GM19455 (cell line): ENCODE data around the gene PLXDC1.

Source experiments
- ATAC-seq: cut with Tn5 transposase; IDR thresholded peaks from one replicate; pipeline ENCODE4 v1.9.1; 2021; ENCODE audit not compliant: unreplicated experiment

Gene PLXDC1

GRCh38 chr17:39099663-39100286 is 51.7 kb downstream of the PLXDC1 start:
- no peak for ATAC-seq

- ATAC-seq: no peak
Observed at GRCh38 chr17:39098588-39098987, 52.8 kb downstream of the PLXDC1 start.

DNA sequence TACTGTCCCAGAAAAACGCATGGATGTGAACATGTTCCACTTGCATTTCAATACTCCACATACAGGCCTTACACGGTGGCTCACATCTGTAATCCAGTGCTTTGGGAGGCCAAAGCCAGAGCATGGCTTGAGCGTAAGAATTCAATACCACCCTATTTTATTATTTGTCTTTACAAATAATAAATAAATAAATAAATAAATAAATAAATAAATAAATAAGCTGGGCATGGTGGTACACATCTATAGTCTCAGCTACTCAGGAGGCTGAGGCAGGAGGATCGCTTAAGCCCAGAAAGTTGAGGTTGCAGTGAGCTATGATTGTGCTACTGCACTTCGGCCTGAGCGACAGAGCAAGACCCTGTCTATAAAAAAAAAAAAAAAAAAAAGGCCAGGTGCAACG is 53.9 kb downstream of the PLXDC1 start:
- no peak for ATAC-seq

DNA sequence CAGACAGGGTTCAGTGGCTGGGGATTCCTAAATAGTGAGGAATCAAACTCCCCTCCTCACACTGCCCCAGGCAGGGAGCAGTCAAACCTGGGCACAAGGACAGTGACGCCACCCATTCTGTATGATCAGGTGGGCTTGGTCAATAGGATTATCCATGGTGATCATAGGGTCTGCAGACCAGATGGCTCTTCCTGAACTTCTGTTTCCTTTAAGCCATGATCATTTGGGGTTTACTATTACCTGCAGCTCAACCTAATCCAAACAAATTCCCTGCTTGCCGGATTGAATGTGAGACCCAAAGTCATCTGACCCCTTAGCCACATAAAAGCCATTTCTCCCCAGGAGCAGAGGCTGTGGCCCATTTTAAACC is 54.3 kb downstream of the PLXDC1 start:
- no peak for ATAC-seq

- no peak for ATAC-seq
Observed at GRCh38 chr17:39096508-39097149, 54.8 kb downstream of the PLXDC1 start.

DNA sequence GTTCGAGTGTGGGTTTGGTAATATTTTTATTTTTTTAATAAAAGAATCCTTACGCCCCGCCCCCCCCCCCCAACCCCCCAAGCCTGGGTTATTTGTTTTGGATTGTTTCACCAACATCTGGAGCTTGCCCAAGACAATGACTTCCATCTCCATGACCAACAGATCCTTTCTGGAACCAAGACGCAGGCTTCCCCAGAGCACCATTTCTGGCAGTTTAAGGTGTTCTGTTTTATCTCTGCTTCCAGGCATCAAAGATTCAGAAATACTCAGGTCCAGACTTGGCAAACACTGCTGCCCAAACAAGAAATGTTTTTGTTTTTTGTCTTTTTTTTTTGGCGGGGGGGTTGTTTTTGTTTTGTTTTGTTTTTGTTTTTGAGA is 56.1 kb downstream of the PLXDC1 start:
- ATAC-seq: no peak

DNA sequence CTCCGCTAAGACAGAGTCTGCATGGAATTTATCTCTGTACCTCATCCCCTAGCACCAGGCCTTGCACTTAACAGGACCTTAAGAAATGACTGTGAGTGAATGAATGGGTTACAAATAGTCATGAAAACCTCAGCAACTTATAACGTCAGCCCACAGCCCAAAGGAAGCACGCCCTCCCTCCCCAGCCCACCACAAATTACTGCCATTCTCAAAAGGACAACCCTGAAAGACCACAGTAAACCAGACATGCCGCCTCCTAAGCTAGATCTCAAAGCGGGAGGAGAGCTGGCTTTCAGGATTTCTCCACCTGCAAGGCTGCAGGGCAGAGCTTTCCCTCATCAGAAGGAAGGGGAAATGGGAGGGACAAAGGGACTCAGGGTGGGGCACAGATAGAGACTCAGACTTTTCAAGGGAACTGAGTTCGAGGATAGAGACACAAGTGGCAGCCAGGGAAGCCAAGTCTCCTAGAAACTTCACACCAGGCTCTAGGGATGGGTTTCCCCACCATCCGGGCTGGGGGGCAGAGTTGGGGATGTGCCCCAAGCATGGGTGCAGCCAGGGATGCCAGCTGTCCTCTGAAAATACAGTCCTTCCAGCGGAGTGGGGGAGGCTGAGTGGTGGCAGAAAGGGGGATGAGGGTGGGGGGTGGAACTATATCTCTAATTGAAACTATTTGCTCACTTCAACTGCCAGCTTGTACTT is 56.7 kb downstream of the PLXDC1 start:
- ATAC-seq: no peak

GRCh38 chr17:39092692-39093230 is 58.7 kb downstream of the PLXDC1 start:
- no peak for ATAC-seq

GRCh38 chr17:39090908-39091665 is 60.4 kb downstream of the PLXDC1 start:
- ATAC-seq: no peak

- ATAC-seq: no peak
Observed at GRCh38 chr17:39090400-39090799, 61.0 kb downstream of the PLXDC1 start.

- no peak for ATAC-seq
Observed at GRCh38 chr17:39084558-39084957, 66.9 kb downstream of the PLXDC1 start.

- no peak for ATAC-seq
Observed at GRCh38 chr17:39083270-39083669, 68.2 kb downstream of the PLXDC1 start.

- no peak for ATAC-seq
Observed at GRCh38 chr17:39082482-39082881, 69.0 kb downstream of the PLXDC1 start.

DNA sequence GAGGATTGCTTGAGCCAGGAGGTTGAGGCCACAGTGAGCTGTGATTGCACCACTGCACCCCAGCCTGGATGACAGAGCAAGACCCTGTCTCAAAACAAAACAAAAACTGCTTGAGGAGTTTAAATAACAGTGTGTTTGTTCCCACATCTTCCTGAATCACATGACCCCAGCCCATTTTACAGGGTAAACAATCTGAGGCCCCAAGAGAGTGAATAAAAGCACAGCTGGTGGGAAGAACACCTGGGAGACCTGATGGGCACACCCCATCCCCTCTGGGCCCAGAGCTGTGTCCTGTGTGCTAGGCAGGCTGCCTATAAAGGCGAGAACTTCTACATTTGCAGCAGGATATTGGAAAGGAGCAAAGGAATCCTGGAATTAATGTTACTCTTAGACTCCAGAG is 69.6 kb downstream of the PLXDC1 start:
- ATAC-seq: no peak

DNA sequence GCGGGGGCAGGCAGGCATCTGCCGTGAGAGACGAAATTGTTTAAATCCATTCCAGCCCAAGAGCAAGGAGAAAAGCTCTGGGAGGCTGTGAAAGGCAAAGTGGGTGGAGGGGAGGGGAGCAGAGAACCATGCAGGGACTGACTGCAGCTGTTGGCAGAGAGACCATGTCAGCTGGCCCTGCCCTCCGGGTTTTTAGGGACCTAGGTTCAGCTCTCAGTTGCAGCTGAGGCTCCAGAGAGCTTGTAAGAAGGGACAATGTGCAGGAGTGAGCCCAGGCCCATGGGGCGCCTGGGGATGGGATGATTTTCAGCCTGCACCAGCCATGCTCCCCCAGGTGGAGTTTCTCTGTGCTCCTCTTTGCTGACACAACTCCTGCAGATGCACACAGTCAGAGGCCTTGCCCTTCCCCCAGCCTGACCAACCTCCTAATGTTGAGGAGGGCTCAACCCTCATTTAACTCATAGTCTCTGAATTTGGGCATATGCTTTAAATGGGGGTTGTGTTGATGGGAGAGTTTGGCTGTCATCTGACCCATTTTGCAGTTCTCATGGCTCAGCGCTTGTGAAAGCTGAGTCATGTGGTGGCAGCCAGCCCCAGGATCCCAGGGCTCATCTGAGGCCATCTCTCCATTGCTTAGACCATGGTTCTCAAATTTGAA is 70.9 kb downstream of the PLXDC1 start:
- no peak for ATAC-seq

- ATAC-seq: no peak
Observed at GRCh38 chr17:39079836-39080235, 71.6 kb downstream of the PLXDC1 start.

DNA sequence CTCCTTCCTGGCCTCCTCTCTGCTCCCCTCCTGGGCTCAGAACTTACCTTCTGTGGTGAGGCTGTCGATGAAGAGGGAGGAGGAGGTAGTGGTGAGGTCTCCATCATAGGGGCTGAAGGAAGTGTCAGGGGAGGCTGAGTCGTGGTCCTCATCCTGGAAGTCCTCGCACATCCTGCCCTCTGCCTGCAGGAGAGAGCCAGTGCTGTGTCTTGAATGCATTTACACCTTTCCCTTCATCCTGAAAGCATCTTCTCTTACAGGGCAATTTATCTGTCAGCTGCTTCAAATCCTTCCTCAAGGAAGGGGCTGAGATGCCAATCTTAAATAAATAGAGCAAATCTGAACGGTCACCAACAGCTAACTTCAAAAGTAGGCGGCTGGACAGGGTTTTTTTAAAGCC is 73.6 kb downstream of the PLXDC1 start:
- no peak for ATAC-seq

DNA sequence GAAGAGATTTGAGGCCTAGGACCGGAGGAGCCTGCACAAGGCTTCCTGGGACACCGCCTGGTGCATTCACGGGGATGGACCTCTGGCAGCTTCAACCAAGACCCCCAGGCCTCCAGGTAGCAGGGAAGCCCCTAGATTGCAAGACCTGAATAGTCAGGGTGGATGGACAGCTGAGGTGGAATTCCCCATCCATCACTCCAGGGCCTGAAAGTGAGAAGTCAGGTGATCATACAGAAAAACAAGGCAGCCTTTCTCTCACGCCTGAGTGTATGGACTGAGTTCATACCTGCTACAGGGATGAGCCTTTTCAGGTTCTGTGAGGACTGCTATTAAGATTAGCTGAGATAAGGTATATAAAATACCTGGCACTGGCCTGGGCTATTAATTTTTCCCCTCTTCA is 74.2 kb downstream of the PLXDC1 start:
- no peak for ATAC-seq

DNA sequence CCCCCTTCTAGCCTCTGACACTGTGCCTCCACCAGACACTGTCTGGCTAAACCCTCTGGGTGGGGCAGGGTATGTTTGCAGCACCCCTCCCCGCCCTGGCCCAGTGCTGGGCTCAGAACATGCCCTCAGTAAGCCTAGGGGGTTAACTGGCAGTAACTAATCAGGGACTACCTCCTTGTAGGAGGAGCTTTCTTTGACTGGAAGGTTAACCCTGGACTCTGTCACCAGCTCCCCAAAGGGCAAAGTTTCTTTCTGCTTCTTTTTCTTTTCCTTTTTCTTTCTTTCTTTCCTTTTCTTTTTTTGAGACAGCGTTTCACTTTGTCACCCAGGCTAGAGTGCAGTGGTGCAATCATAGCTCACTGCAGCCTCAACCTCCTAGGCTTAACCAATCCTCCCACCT is 76.8 kb downstream of the PLXDC1 start:
- no peak for ATAC-seq

DNA sequence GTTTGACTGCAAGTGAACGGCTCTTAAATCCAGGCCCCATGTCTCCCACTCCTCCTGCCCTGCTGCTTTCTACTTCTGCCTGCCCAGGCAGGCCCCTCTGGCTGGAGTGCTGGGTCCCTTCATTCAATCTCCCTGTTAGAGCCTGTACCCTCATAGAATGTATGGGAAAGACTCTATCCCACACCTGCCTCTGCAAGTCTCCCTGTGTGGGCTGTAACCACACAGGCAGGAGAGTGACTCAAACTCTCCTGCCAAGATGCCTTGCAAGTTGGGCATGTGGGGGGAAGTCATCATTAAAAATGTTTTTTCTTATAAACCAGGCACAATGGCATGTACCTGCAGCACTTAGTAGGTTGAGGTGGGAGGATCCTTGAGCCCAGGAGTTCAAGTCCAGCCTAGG is 77.5 kb downstream of the PLXDC1 start:
- no peak for ATAC-seq

DNA sequence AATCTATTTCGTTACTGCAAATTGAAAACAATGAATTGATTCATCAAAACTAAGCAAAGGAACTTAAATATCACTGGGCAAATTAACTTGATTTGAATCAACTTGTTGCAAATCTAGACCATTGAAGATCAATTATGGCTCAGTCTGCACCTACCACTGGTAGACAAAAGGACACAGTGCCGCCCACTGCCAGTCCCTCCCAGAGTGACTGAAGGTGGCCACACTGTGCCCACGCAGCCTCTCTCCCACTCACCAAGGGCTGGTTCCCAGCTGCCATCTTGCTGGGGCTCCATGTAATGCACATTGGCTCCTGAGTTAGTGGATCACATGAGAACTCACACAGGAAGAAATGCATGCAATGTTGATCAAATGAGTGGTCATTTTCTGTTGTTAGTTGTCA is 78.1 kb downstream of the PLXDC1 start:
- ATAC-seq: no peak
